H9 (cell line): Measurements from ENCODE around the gene MYL9. TPM values are rescaled to one million over a fixed set of nuclear protein-coding genes. Genes with fewer than 3 reads are reported as not detected.
A peak's percentile ranks its signal among the peaks of the same experiment; 100 is the strongest.

ENCODE experiments used
- DNase-seq: peaks from one replicate; pipeline ENCODE4 v3.0.0-alpha.2; 2017
- H2AFZ ChIP-seq: one replicate; pipeline ENCODE4 v1.6.1; 2013; ENCODE audit warnings: mild to moderate bottlenecking, low read length, control low read depth, moderate library complexity
- H2AK5ac ChIP-seq: 2 replicates; pipeline ENCODE4 v1.6.1; 2013; ENCODE audit warnings: low read length, control low read depth, mixed read lengths; ENCODE audit not compliant: insufficient read length
- H2BK120ac ChIP-seq: one replicate; pipeline ENCODE4 v1.6.1; 2013; ENCODE audit warnings: low read depth, mild to moderate bottlenecking, low read length, control low read depth, inconsistent platforms; ENCODE audit not compliant: poor library complexity, severe bottlenecking
- H2BK12ac ChIP-seq: 2 replicates; pipeline ENCODE4 v1.6.1; 2013; ENCODE audit warnings: low read length, control low read depth, mixed read lengths, low read depth; ENCODE audit not compliant: insufficient read length
- H2BK15ac ChIP-seq: 2 replicates; pipeline ENCODE4 v1.6.1; 2013; ENCODE audit warnings: low read depth, low read length, control low read depth
- H2BK20ac ChIP-seq: one replicate; pipeline ENCODE4 v1.6.1; 2013; ENCODE audit warnings: low read depth, mild to moderate bottlenecking, low read length, control low read depth, inconsistent platforms; ENCODE audit not compliant: poor library complexity, severe bottlenecking
- H2BK5ac ChIP-seq: 2 replicates; pipeline ENCODE4 v1.6.1; 2013; ENCODE audit warnings: low read length, control low read depth, mixed read lengths; ENCODE audit not compliant: insufficient read length
- H3K14ac ChIP-seq: 2 replicates; pipeline ENCODE4 v1.6.1; 2013; ENCODE audit warnings: low read length, control low read depth; ENCODE audit not compliant: insufficient read depth
- H3K18ac ChIP-seq: 2 replicates; pipeline ENCODE4 v1.6.1; 2013; ENCODE audit warnings: low read depth, mild to moderate bottlenecking, mixed read lengths, low read length, control low read depth; ENCODE audit not compliant: insufficient read length
- H3K23ac ChIP-seq: 2 replicates; pipeline ENCODE4 v1.6.1; 2013; ENCODE audit warnings: low read length, control low read depth, mixed read lengths, low read depth; ENCODE audit not compliant: insufficient read length
- H3K23me2 ChIP-seq: 2 replicates; pipeline ENCODE4 v1.6.1; 2013; ENCODE audit warnings: low read depth, mild to moderate bottlenecking, mixed read lengths, low read length, control low read depth; ENCODE audit not compliant: insufficient read length, poor library complexity, severe bottlenecking
- H3K27ac ChIP-seq: 2 replicates; pipeline ENCODE4 v1.5.1; 2013; ENCODE audit warnings: low read length, control low read depth, mixed read lengths, low read depth; ENCODE audit not compliant: insufficient read length
- H3K27me3 ChIP-seq: 2 replicates; pipeline ENCODE4 v1.6.1; 2013; ENCODE audit warnings: low read length, control low read depth, inconsistent platforms; ENCODE audit not compliant: insufficient read depth
- H3K4ac ChIP-seq: 2 replicates; pipeline ENCODE4 v1.6.1; 2013; ENCODE audit warnings: low read depth, mild to moderate bottlenecking, control low read depth, inconsistent platforms, low read length, moderate library complexity
- H3K4me1 ChIP-seq: 2 replicates; pipeline ENCODE4 v1.6.1; 2013; ENCODE audit warnings: low read length, control low read depth, inconsistent platforms; ENCODE audit not compliant: insufficient read depth
- H3K4me2 ChIP-seq: 2 replicates; pipeline ENCODE4 v1.6.1; 2013; ENCODE audit warnings: low read length, control low read depth, mixed read lengths; ENCODE audit not compliant: insufficient read length, insufficient read depth
- H3K56ac ChIP-seq: 2 replicates; pipeline ENCODE4 v1.6.1; 2013; ENCODE audit warnings: low read depth, mild to moderate bottlenecking, mixed read lengths, low read length, control low read depth; ENCODE audit not compliant: insufficient read length
- H3K79me1 ChIP-seq: 2 replicates; pipeline ENCODE4 v1.6.1; 2013; ENCODE audit warnings: low read depth, mild to moderate bottlenecking, moderate library complexity, low read length, control low read depth, inconsistent platforms; ENCODE audit not compliant: insufficient read depth, poor library complexity, severe bottlenecking
- H3K79me2 ChIP-seq: 2 replicates; pipeline ENCODE4 v1.6.1; 2013; ENCODE audit warnings: low read length, control low read depth, inconsistent platforms; ENCODE audit not compliant: insufficient read depth
- H3K9ac ChIP-seq: 2 replicates; pipeline ENCODE4 v1.6.1; 2013; ENCODE audit warnings: low read length, control low read depth, mixed read lengths; ENCODE audit not compliant: insufficient read length; ENCODE audit errors: extremely low read depth
- H3K9me3 ChIP-seq: one replicate; pipeline ENCODE4 v1.6.1; 2013; ENCODE audit warnings: low read depth, low read length, inconsistent platforms; ENCODE audit not compliant: control insufficient read depth
- H3T11ph ChIP-seq: one replicate; pipeline ENCODE4 v1.6.1; 2013; ENCODE audit warnings: mild to moderate bottlenecking, low read length, control low read depth, inconsistent platforms
- H4K20me1 ChIP-seq: one replicate; pipeline ENCODE4 v1.6.1; 2013; ENCODE audit not compliant: control insufficient read depth, insufficient read length, insufficient read depth
- H4K5ac ChIP-seq: 2 replicates; pipeline ENCODE4 v1.6.1; 2013; ENCODE audit warnings: low read depth, mild to moderate bottlenecking, mixed read lengths, low read length, control low read depth; ENCODE audit not compliant: insufficient read length
- H4K8ac ChIP-seq: replicated peaks from 2 replicates; pipeline ENCODE4 v1.6.1; 2013; ENCODE audit warnings: low read length, control low read depth, mixed read lengths, low read depth; ENCODE audit not compliant: insufficient read length
- H4K91ac ChIP-seq: 2 replicates; pipeline ENCODE4 v1.6.1; 2013; ENCODE audit warnings: low read depth, mild to moderate bottlenecking, moderate library complexity, mixed read lengths, low read length, control low read depth; ENCODE audit not compliant: insufficient read length
- H3K27ac Mint-ChIP-seq, 3 experiments: 2 replicates in 2 of 3; 3 replicates in 1 of 3; pipeline ENCODE4 v1.8.0; 2020 to 2021; ENCODE audit warnings: mixed read lengths in 3 of 3, mild to moderate bottlenecking in 1 of 3, moderate library complexity in 1 of 3
- H3K27me3 Mint-ChIP-seq: 2 replicates; pipeline ENCODE4 v1.8.0; 2021; ENCODE audit warnings: low read depth, mild to moderate bottlenecking, moderate library complexity, mixed read lengths
- H3K36me3 Mint-ChIP-seq, 3 experiments: 2 replicates in 2 of 3; 3 replicates in 1 of 3; pipeline ENCODE4 v1.8.0; 2020 to 2021; ENCODE audit warnings: low read depth in 3 of 3, mixed read lengths in 3 of 3; ENCODE audit not compliant: insufficient read depth in 1 of 3
- H3K4me1 Mint-ChIP-seq, 2 experiments: 2 replicates each; pipeline ENCODE4 v1.8.0; 2020; ENCODE audit warnings: mixed read lengths in 2 of 2
- H3K4me3 Mint-ChIP-seq, 2 experiments: 2 replicates in 1 of 2; 3 replicates in 1 of 2; pipeline ENCODE4 v1.8.0; 2020 to 2021; ENCODE audit warnings: mild to moderate bottlenecking in 2 of 2, mixed read lengths in 2 of 2, moderate library complexity in 1 of 2
- H3K9me3 Mint-ChIP-seq, 2 experiments: 2 replicates in 1 of 2; 3 replicates in 1 of 2; pipeline ENCODE4 v1.8.0; 2020; ENCODE audit warnings: mild to moderate bottlenecking in 2 of 2, mixed read lengths in 2 of 2, moderate library complexity in 1 of 2
- CTCF ChIP-seq: fragments of 200-600 bp; sonication (generic); conservative IDR thresholded peaks from 3 replicates; pipeline ENCODE4 v1.8.0; 2021; ENCODE audit warnings: antibody characterized with exemption, mild to moderate bottlenecking
- WGBS: extraction: QIAGEN DNeasy Blood & Tissue Kit; methylation state at CpG from one replicate; pipeline ENCODE4 v1.1.7; 2013; ENCODE audit warnings: missing lambda C conversion rate, low lambda C conversion rate, mixed read lengths; ENCODE audit not compliant: insufficient read length; ENCODE audit errors: extremely low coverage; 5-methylcytosine and 5-hydroxymethylcytosine counted together
- total RNA-seq: library from RNA; stranded (reverse); gene quantifications from 2 replicates; pipeline ENCODE4 v1.2.1, GENCODE V29; 2021

MYL9 gene
- total RNA-seq, 1 experiment from 2014 or later, result 218 TPM

- Histone ChIP-seq H2AFZ (no peak overlapping the region), H2BK20ac (no peak overlapping the region), H3K23me2 (no peaks in the 10 kb centered on the region), H3K9me3 (no peaks in the 10 kb centered on the region), H3K14ac (no peak overlapping the region), H3K27ac (no peak overlapping the region), H3K4ac (no peak overlapping the region), H2BK12ac (no peak overlapping the region), H3K4me2 (no peak overlapping the region), H3K79me1 (no peaks in the 10 kb centered on the region), H3K79me2 (no peaks in the 10 kb centered on the region; the same call in 1 of the 2 replicates), H3K23ac (no peak overlapping the region), H3T11ph (no peak overlapping the region), H4K5ac (no peak overlapping the region), H2BK15ac (no peak overlapping the region), H4K20me1 (peaks cover 3% of the 10 kb centered on the region), H3K56ac (no peak overlapping the region), H3K4me1 (no peaks in the 10 kb centered on the region; the same call in 1 of the 2 replicates), H3K18ac (no peak overlapping the region), H2BK120ac (no peak overlapping the region), H2BK5ac (no peak overlapping the region), H3K27me3 (no peaks in the 10 kb centered on the region), H2AK5ac (no peak overlapping the region), H4K91ac (no peak overlapping the region), H4K8ac (no peak overlapping the region), H3K9ac (no peak overlapping the region)
- peak overlapping the region in 1 of 2 experiments; percentile 74; a peak in 2 of 5 replicates for H3K4me3 Mint-ChIP-seq
- no CpG with 5 or more reads among the region's 14 CpGs for WGBS
- no peak for DNase-seq
- H3K36me3 Mint-ChIP-seq, result peaks cover 10 to 30% (median 17%) of the 10 kb centered on the region in 3 experiments; a peak in 6 of 7 replicates
- TF ChIP-seq CTCF, result no peak
- peaks cover 36 to 39% of the 10 kb centered on the region in 2 experiments for H3K4me1 Mint-ChIP-seq
- peak overlapping the region; percentile 67 to 70 (median 69); a peak in 5 of 7 replicates for H3K27ac Mint-ChIP-seq
- H3K27me3 Mint-ChIP-seq, result no peaks in the 10 kb centered on the region
- no peaks in the 10 kb centered on the region for H3K9me3 Mint-ChIP-seq
Measured at GRCh38 chr20:36543184-36544133, 2.1 kb downstream of the MYL9 start.
